ENCODE results near the gene SMIM9.
"Not testable (repeated sequence)": the region's sequence is repeated elsewhere in the genome, so short reads cannot be mapped to it uniquely, and the experiment has no call there.

The SMIM9 gene

GRCh38 chrX:154834562-154834961, at the start of gene SMIM9:
Gene SMIM9 (minus strand): TSS chrX:154834662. CDS start chrX:154830856, 3,806 bp downstream.
- H2AFZ ChIP-seq (ENCODE audit: low read depth, low read length): no peak within 1 kb of the TSS
- no peaks in the 10 kb centered on the region for H3K36me3 ChIP-seq (ENCODE audit: insufficient read depth, low read length)
- no peaks in the 10 kb centered on the region for H3K4me1 ChIP-seq (ENCODE audit: insufficient read depth, low read length)
- peaks cover 9% of the 10 kb centered on the region for H3K27me3 ChIP-seq (ENCODE audit: insufficient read depth, low read length)
- H3K9me3 ChIP-seq (ENCODE audit: low read length): no peaks in the 10 kb centered on the region
- H3K4me3 ChIP-seq (ENCODE audit: low read length): no peak within 1 kb of the TSS

GRCh38 chrX:154884069-154884468, 49.6 kb upstream of the SMIM9 start:
- H3K4me3 ChIP-seq (ENCODE audit: low read length); H3K27me3 ChIP-seq (ENCODE audit: insufficient read depth, low read length); H3K4me1 ChIP-seq (ENCODE audit: insufficient read depth, low read length); H3K36me3 ChIP-seq (ENCODE audit: insufficient read depth, low read length); H3K9me3 ChIP-seq (ENCODE audit: low read length); H2AFZ ChIP-seq (ENCODE audit: low read depth, low read length): not testable (repeated sequence)

GRCh38 chrX:154873329-154873728, 38.9 kb upstream of the SMIM9 start:
- Histone ChIP-seq H3K27me3 (ENCODE audit: insufficient read depth, low read length) (no peaks in the 10 kb centered on the region), H3K4me1 (ENCODE audit: insufficient read depth, low read length) (no peaks in the 10 kb centered on the region), H3K36me3 (ENCODE audit: insufficient read depth, low read length) (no peaks in the 10 kb centered on the region), H3K9me3 (ENCODE audit: low read length) (no peaks in the 10 kb centered on the region), H2AFZ (ENCODE audit: low read depth, low read length) (no peak overlapping the region), H3K4me3 (ENCODE audit: low read length) (no peak overlapping the region)

- not testable (repeated sequence) for H3K36me3 ChIP-seq (ENCODE audit: insufficient read depth, low read length); H3K9me3 ChIP-seq (ENCODE audit: low read length); H3K4me1 ChIP-seq (ENCODE audit: insufficient read depth, low read length); H3K4me3 ChIP-seq (ENCODE audit: low read length); H2AFZ ChIP-seq (ENCODE audit: low read depth, low read length); H3K27me3 ChIP-seq (ENCODE audit: insufficient read depth, low read length)
Observed at GRCh38 chrX:154868522-154868921, 34.1 kb upstream of the SMIM9 start.

- Histone ChIP-seq H2AFZ (ENCODE audit: low read depth, low read length) (no peak overlapping the region), H3K4me3 (ENCODE audit: low read length) (no peak overlapping the region), H3K36me3 (ENCODE audit: insufficient read depth, low read length) (no peaks in the 10 kb centered on the region), H3K4me1 (ENCODE audit: insufficient read depth, low read length) (no peaks in the 10 kb centered on the region), H3K27me3 (ENCODE audit: insufficient read depth, low read length) (no peaks in the 10 kb centered on the region), H3K9me3 (ENCODE audit: low read length) (no peaks in the 10 kb centered on the region)
Observed at GRCh38 chrX:154855256-154855655, 20.8 kb upstream of the SMIM9 start.

- no peaks in the 10 kb centered on the region for H3K36me3 ChIP-seq (ENCODE audit: insufficient read depth, low read length)
- no peaks in the 10 kb centered on the region for H3K4me1 ChIP-seq (ENCODE audit: insufficient read depth, low read length)
- no peak overlapping the region for H2AFZ ChIP-seq (ENCODE audit: low read depth, low read length)
- H3K27me3 ChIP-seq (ENCODE audit: insufficient read depth, low read length): no peaks in the 10 kb centered on the region
- H3K9me3 ChIP-seq (ENCODE audit: low read length): no peaks in the 10 kb centered on the region
- no peak overlapping the region for H3K4me3 ChIP-seq (ENCODE audit: low read length)
Observed at GRCh38 chrX:154850957-154851611, 16.6 kb upstream of the SMIM9 start.

GRCh38 chrX:154840856-154841255, 6.4 kb upstream of the SMIM9 start:
- Histone ChIP-seq H3K27me3 (ENCODE audit: insufficient read depth, low read length) (no peaks in the 10 kb centered on the region), H3K9me3 (ENCODE audit: low read length) (no peaks in the 10 kb centered on the region), H3K4me1 (ENCODE audit: insufficient read depth, low read length) (no peaks in the 10 kb centered on the region), H3K4me3 (ENCODE audit: low read length) (no peak overlapping the region), H3K36me3 (ENCODE audit: insufficient read depth, low read length) (no peaks in the 10 kb centered on the region), H2AFZ (ENCODE audit: low read depth, low read length) (no peak overlapping the region)

- Histone ChIP-seq H3K36me3 (ENCODE audit: insufficient read depth, low read length) (no peaks in the 10 kb centered on the region), H3K27me3 (ENCODE audit: insufficient read depth, low read length) (no peaks in the 10 kb centered on the region), H3K9me3 (ENCODE audit: low read length) (no peaks in the 10 kb centered on the region), H3K4me1 (ENCODE audit: insufficient read depth, low read length) (no peaks in the 10 kb centered on the region), H2AFZ (ENCODE audit: low read depth, low read length) (no peak overlapping the region), H3K4me3 (ENCODE audit: low read length) (no peak overlapping the region)
Observed at GRCh38 chrX:154836163-154836562, 1.7 kb upstream of the SMIM9 start.

- Histone ChIP-seq H3K4me3 (ENCODE audit: low read length) (no peak overlapping the region), H3K36me3 (ENCODE audit: insufficient read depth, low read length) (no peaks in the 10 kb centered on the region), H3K9me3 (ENCODE audit: low read length) (no peaks in the 10 kb centered on the region), H3K27me3 (ENCODE audit: insufficient read depth, low read length) (peaks cover 9% of the 10 kb centered on the region), H2AFZ (ENCODE audit: low read depth, low read length) (no peak overlapping the region), H3K4me1 (ENCODE audit: insufficient read depth, low read length) (no peaks in the 10 kb centered on the region)
Observed at GRCh38 chrX:154833746-154834274, 652 bp downstream of the SMIM9 start.

- H3K4me3 ChIP-seq (ENCODE audit: low read length): no peak overlapping the region
- H3K9me3 ChIP-seq (ENCODE audit: low read length): no peaks in the 10 kb centered on the region
- no peaks in the 10 kb centered on the region for H3K4me1 ChIP-seq (ENCODE audit: insufficient read depth, low read length)
- H3K36me3 ChIP-seq (ENCODE audit: insufficient read depth, low read length): no peaks in the 10 kb centered on the region
- peaks cover 9% of the 10 kb centered on the region for H3K27me3 ChIP-seq (ENCODE audit: insufficient read depth, low read length)
- H2AFZ ChIP-seq (ENCODE audit: low read depth, low read length): no peak overlapping the region
Observed at GRCh38 chrX:154829926-154830442, 4.5 kb downstream of the SMIM9 start.

GRCh38 chrX:154829134-154829533, 5.3 kb downstream of the SMIM9 start:
- H3K9me3 ChIP-seq (ENCODE audit: low read length): no peaks in the 10 kb centered on the region
- no peaks in the 10 kb centered on the region for H3K36me3 ChIP-seq (ENCODE audit: insufficient read depth, low read length)
- H3K4me1 ChIP-seq (ENCODE audit: insufficient read depth, low read length): no peaks in the 10 kb centered on the region
- H3K27me3 ChIP-seq (ENCODE audit: insufficient read depth, low read length): peaks cover 9% of the 10 kb centered on the region
- no peak overlapping the region for H3K4me3 ChIP-seq (ENCODE audit: low read length)
- no peak overlapping the region for H2AFZ ChIP-seq (ENCODE audit: low read depth, low read length)

- no peak overlapping the region for H2AFZ ChIP-seq (ENCODE audit: low read depth, low read length)
- no peak overlapping the region for H3K4me3 ChIP-seq (ENCODE audit: low read length)
- no peaks in the 10 kb centered on the region for H3K36me3 ChIP-seq (ENCODE audit: insufficient read depth, low read length)
- H3K27me3 ChIP-seq (ENCODE audit: insufficient read depth, low read length): peaks cover 9% of the 10 kb centered on the region
- H3K4me1 ChIP-seq (ENCODE audit: insufficient read depth, low read length): no peaks in the 10 kb centered on the region
- no peaks in the 10 kb centered on the region for H3K9me3 ChIP-seq (ENCODE audit: low read length)
Observed at GRCh38 chrX:154828016-154828408, 6.5 kb downstream of the SMIM9 start.

GRCh38 chrX:154827194-154828015, 7.1 kb downstream of the SMIM9 start:
- Histone ChIP-seq H2AFZ (ENCODE audit: low read depth, low read length) (no peak overlapping the region), H3K27me3 (ENCODE audit: insufficient read depth, low read length) (peaks cover 10% of the 10 kb centered on the region), H3K9me3 (ENCODE audit: low read length) (no peaks in the 10 kb centered on the region), H3K4me3 (ENCODE audit: low read length) (no peak overlapping the region), H3K36me3 (ENCODE audit: insufficient read depth, low read length) (no peaks in the 10 kb centered on the region), H3K4me1 (ENCODE audit: insufficient read depth, low read length) (no peaks in the 10 kb centered on the region)

All from neuron (in vitro differentiated cells).